ENCODE results near the gene ATP6V1F. TPM values are rescaled to one million over a fixed set of nuclear protein-coding genes. Genes with fewer than 3 reads are reported as not detected.

The ATP6V1F gene
- total and polyA plus RNA-seq, 2 donors (not counting 1 experiment from before 2014, with no cell fraction given) = 124 to 167 TPM

DNA sequence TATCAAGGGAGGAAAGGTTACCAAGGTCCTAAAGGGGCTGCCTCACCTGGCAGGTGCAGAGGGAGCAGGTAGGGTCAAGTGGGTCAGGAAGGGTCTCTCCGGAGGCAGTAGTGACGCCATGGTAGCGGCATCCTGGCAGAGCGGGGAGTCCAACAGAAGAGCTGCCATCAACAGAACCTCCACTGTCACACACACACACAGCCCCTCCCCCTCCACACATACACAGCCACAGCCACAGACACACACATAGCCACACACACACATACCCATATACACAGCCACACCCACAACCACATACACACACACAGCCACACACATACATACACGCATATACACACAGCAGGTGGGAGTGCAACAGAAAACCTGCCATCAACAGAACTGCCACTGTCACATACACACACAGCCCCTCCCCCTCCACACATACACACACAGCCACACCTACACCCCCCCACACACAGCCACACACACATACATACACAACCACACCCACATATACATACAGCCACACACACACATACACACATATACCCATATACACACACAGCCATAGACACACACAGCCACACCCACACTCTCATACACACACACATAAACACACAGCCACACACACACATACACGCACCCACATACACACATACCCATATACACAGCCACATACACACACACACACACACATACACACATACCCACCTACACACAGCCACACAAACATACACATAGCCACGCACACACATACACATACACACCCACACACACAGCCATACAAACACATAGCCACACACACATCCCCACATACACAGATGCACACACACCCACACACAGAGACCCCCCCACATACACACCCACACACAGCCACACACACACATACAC is 24.7 kb downstream of the ATP6V1F start:
- no peak overlapping the region for H3K27ac ChIP-seq (ENCODE audit: insufficient read depth, low read length)
- H3K9ac ChIP-seq (ENCODE audit: insufficient read depth, low read length) = no peak overlapping the region
- no peaks in the 10 kb centered on the region for H4K20me1 ChIP-seq (ENCODE audit: control insufficient read depth, extremely low read depth, insufficient read depth, low read length)
- no peaks in the 10 kb centered on the region for H3K4me1 ChIP-seq (ENCODE audit: control insufficient read depth, extremely low read depth, insufficient read depth, low read length)
- no peak overlapping the region for H3K4me2 ChIP-seq (ENCODE audit: extremely low read depth, insufficient read depth, low read length)
- no peaks in the 10 kb centered on the region for H3K9me3 ChIP-seq (ENCODE audit: control insufficient read depth, insufficient read depth, low read depth, low read length)
- H3K36me3 ChIP-seq (ENCODE audit: control insufficient read depth, insufficient read depth, low read length) = no peaks in the 10 kb centered on the region
- H3K27me3 ChIP-seq (ENCODE audit: control insufficient read depth, insufficient read depth, low read length) = no peaks in the 10 kb centered on the region
- no peak overlapping the region for H3K4me3 ChIP-seq (replicated peaks in 1 of 4; ENCODE audit: control extremely low read depth in 1 of 4, insufficient read depth in 1 of 4, low read depth in 3 of 4, low read length in 4 of 4)
- H3K79me2 ChIP-seq (ENCODE audit: control insufficient read depth, insufficient read depth, low read length) = no peaks in the 10 kb centered on the region
- H2AFZ ChIP-seq (ENCODE audit: low read length) = no peak overlapping the region
- no peak for DNase-seq (ENCODE audit: low read depth in 2 of 2)
- TF ChIP-seq, protein P1, sequence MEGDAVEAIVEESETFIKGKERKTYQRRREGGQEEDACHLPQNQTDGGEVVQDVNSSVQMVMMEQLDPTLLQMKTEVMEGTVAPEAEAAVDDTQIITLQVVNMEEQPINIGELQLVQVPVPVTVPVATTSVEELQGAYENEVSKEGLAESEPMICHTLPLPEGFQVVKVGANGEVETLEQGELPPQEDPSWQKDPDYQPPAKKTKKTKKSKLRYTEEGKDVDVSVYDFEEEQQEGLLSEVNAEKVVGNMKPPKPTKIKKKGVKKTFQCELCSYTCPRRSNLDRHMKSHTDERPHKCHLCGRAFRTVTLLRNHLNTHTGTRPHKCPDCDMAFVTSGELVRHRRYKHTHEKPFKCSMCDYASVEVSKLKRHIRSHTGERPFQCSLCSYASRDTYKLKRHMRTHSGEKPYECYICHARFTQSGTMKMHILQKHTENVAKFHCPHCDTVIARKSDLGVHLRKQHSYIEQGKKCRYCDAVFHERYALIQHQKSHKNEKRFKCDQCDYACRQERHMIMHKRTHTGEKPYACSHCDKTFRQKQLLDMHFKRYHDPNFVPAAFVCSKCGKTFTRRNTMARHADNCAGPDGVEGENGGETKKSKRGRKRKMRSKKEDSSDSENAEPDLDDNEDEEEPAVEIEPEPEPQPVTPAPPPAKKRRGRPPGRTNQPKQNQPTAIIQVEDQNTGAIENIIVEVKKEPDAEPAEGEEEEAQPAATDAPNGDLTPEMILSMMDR (conservative IDR thresholded peaks at IDR 0.05 in 1 of 2, IDR thresholded peaks at IDR 0.05 in 1 of 2; ENCODE audit: low read depth in 1 of 2, low read length in 2 of 2) = no peak
- TF ChIP-seq EZH2 (IDR thresholded peaks at IDR 0.05; ENCODE audit: low read length, missing control alignments) = no peak

DNA sequence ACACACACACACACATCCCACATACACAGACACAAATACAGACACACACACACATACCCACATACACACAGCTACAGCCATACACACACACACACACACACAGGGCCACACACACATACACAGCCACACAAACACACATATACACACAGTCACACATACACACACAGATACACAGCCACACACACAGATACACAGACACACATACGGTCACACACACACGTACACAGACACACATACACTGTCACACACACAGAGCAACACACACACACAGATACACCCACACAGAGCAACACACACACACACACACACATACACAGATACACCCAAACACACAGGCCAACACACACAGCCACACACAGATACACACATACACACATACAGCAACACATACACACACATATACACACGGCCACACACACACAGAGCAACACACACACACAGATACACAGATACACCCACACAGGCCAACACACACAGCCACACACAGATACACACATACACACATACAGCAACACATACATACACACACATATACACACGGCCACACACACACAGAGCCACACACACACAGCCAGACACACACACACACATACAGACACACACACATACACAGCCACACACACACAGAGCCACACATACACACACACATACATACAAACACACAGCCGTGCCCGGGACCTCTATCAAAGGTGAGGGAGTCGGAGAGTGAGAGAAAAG is 25.5 kb downstream of the ATP6V1F start:
- Histone ChIP-seq H3K9me3 (ENCODE audit: control insufficient read depth, insufficient read depth, low read depth, low read length) (no peaks in the 10 kb centered on the region), H3K9ac (ENCODE audit: insufficient read depth, low read length) (no peak overlapping the region), H3K79me2 (ENCODE audit: control insufficient read depth, insufficient read depth, low read length) (no peaks in the 10 kb centered on the region), H3K36me3 (ENCODE audit: control insufficient read depth, insufficient read depth, low read length) (no peaks in the 10 kb centered on the region), H4K20me1 (ENCODE audit: control insufficient read depth, extremely low read depth, insufficient read depth, low read length) (no peaks in the 10 kb centered on the region), H3K27ac (ENCODE audit: insufficient read depth, low read length) (no peak overlapping the region), H3K4me3 (replicated peaks in 1 of 4; ENCODE audit: control extremely low read depth in 1 of 4, insufficient read depth in 1 of 4, low read depth in 3 of 4, low read length in 4 of 4) (no peak overlapping the region), H3K4me2 (ENCODE audit: extremely low read depth, insufficient read depth, low read length) (no peak overlapping the region), H2AFZ (ENCODE audit: low read length) (no peak overlapping the region), H3K27me3 (ENCODE audit: control insufficient read depth, insufficient read depth, low read length) (no peaks in the 10 kb centered on the region), H3K4me1 (ENCODE audit: control insufficient read depth, extremely low read depth, insufficient read depth, low read length) (no peaks in the 10 kb centered on the region)
- TF ChIP-seq, protein P1 (conservative IDR thresholded peaks at IDR 0.05 in 1 of 2, IDR thresholded peaks at IDR 0.05 in 1 of 2; ENCODE audit: low read depth in 1 of 2, low read length in 2 of 2) = no peak
- TF ChIP-seq EZH2 (IDR thresholded peaks at IDR 0.05; ENCODE audit: low read length, missing control alignments) = no peak
- no peak for DNase-seq (ENCODE audit: low read depth in 2 of 2)

DNA sequence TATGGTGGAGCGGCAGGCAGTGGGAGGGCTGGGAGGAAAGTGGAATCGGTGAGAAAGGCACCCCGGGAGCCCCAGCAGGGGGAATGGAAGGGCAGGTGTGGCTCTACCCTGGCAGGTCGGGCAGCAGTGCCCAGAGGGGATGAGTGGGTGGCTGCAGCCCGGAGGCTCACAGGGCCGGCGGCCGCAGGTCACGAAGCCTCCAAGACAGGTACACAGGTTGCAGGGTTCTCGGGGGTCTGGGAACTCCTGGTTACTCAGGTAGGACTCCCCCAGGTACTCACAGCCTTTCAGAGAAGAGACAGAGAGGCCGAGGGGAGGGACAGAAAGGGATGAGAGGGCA is 26.1 kb downstream of the ATP6V1F start:
- no peaks in the 10 kb centered on the region for H3K79me2 ChIP-seq (ENCODE audit: control insufficient read depth, insufficient read depth, low read length)
- no peaks in the 10 kb centered on the region for H3K4me1 ChIP-seq (ENCODE audit: control insufficient read depth, extremely low read depth, insufficient read depth, low read length)
- no peak overlapping the region for H3K4me3 ChIP-seq (replicated peaks in 1 of 4; ENCODE audit: control extremely low read depth in 1 of 4, insufficient read depth in 1 of 4, low read depth in 3 of 4, low read length in 4 of 4)
- H3K9me3 ChIP-seq (ENCODE audit: control insufficient read depth, insufficient read depth, low read depth, low read length) = no peaks in the 10 kb centered on the region
- no peak overlapping the region for H3K9ac ChIP-seq (ENCODE audit: insufficient read depth, low read length)
- no peak overlapping the region for H3K27ac ChIP-seq (ENCODE audit: insufficient read depth, low read length)
- no peak overlapping the region for H3K4me2 ChIP-seq (ENCODE audit: extremely low read depth, insufficient read depth, low read length)
- TF ChIP-seq EZH2 (IDR thresholded peaks at IDR 0.05; ENCODE audit: low read length, missing control alignments) = no peak
- TF ChIP-seq, protein P1 (conservative IDR thresholded peaks at IDR 0.05 in 1 of 2, IDR thresholded peaks at IDR 0.05 in 1 of 2; ENCODE audit: low read depth in 1 of 2, low read length in 2 of 2) = no peak
- DNase-seq (ENCODE audit: low read depth in 2 of 2) = no peak
- no peaks in the 10 kb centered on the region for H3K36me3 ChIP-seq (ENCODE audit: control insufficient read depth, insufficient read depth, low read length)
- no peaks in the 10 kb centered on the region for H4K20me1 ChIP-seq (ENCODE audit: control insufficient read depth, extremely low read depth, insufficient read depth, low read length)
- H3K27me3 ChIP-seq (ENCODE audit: control insufficient read depth, insufficient read depth, low read length) = no peaks in the 10 kb centered on the region
- no peak overlapping the region for H2AFZ ChIP-seq (ENCODE audit: low read length)
